Stimulated activated CD4-positive, alpha-beta T cell treated with anti-CD3 and anti-CD28 coated beads, Interleukin-2, amount 100 ng/mL, for 24 hours (primary cell): ENCODE measurements around the gene KCNH3.
"Not testable (repeated sequence)": the region's sequence is repeated elsewhere in the genome, so short reads cannot be mapped to it uniquely, and the experiment has no call there.

Experiments
- DNase-seq, 2 donors: peaks; one replicate each; pipeline ENCODE4 v3.0.0-alpha.2; 2020

Gene KCNH3, protein sequence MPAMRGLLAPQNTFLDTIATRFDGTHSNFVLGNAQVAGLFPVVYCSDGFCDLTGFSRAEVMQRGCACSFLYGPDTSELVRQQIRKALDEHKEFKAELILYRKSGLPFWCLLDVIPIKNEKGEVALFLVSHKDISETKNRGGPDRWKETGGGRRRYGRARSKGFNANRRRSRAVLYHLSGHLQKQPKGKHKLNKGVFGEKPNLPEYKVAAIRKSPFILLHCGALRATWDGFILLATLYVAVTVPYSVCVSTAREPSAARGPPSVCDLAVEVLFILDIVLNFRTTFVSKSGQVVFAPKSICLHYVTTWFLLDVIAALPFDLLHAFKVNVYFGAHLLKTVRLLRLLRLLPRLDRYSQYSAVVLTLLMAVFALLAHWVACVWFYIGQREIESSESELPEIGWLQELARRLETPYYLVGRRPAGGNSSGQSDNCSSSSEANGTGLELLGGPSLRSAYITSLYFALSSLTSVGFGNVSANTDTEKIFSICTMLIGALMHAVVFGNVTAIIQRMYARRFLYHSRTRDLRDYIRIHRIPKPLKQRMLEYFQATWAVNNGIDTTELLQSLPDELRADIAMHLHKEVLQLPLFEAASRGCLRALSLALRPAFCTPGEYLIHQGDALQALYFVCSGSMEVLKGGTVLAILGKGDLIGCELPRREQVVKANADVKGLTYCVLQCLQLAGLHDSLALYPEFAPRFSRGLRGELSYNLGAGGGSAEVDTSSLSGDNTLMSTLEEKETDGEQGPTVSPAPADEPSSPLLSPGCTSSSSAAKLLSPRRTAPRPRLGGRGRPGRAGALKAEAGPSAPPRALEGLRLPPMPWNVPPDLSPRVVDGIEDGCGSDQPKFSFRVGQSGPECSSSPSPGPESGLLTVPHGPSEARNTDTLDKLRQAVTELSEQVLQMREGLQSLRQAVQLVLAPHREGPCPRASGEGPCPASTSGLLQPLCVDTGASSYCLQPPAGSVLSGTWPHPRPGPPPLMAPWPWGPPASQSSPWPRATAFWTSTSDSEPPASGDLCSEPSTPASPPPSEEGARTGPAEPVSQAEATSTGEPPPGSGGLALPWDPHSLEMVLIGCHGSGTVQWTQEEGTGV

GRCh38 chr12:49538510-49539403, at the start of gene KCNH3:
Gene KCNH3, plus strand, starts transcription at chr12:49539030. Its CDS starts 387 bp downstream, at chr12:49539417.
- peak; percentile 82 to 85 for DNase-seq

GRCh38 chr12:49489154-49489553, 49.7 kb upstream of the KCNH3 start:
- DNase-seq, result no peak

GRCh38 chr12:49489720-49490119, 49.1 kb upstream of the KCNH3 start:
- no peak for DNase-seq

DNA sequence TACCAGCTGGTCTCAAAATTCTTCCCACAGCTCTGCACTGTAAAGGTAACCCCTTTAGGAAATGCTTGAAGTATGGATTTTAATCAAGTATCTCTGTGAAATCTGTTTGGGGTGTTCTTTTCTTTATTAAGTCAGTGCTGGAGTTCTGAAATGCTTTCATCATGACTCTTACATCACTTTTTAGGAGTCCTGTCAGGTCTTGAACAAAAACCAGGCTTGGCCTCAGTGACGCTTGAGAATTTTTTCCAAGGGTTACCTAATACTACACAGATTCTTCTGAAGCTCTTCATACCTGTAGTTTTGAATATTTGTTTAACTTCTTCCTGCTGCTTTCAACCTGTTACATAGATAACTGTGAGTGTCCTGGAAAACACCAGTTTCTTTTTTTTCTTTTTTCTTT, 47.0 kb upstream of the KCNH3 start:
- no peak for DNase-seq

- DNase-seq, result no peak
These were observed 44.9 kb upstream of the KCNH3 start for GRCh38 chr12:49493900-49494299.

- DNase-seq, result no peak
These were observed 42.1 kb upstream of the KCNH3 start for GRCh38 chr12:49496417-49497360.

DNA sequence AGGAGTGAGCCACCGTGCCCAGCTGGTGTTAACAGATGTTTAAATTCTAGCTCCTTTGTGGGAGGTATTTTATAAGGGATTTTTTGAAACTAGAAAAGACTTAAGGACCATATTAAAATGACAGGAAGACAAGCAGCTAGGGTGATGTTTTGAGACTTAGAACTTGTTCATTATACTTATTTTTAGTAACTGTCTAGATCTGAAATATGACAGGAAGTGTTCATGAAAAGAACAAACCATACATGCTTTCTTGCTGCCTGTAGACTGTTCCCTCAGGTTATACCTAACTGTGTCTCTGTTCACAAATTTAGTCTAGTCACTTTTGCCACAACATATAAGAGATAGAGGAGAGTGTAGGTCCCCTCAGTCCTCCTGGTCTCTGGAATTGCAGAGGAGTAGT, 36.9 kb upstream of the KCNH3 start:
- DNase-seq, result no peak

GRCh38 chr12:49502590-49502989, 36.2 kb upstream of the KCNH3 start:
- DNase-seq, result no peak

GRCh38 chr12:49503674-49504180, 35.1 kb upstream of the KCNH3 start:
- DNase-seq, result no peak

- DNase-seq, result no peak
These were observed 33.2 kb upstream of the KCNH3 start for GRCh38 chr12:49505672-49506071.

- no peak for DNase-seq
These were observed 31.7 kb upstream of the KCNH3 start for GRCh38 chr12:49507139-49507538.

DNA sequence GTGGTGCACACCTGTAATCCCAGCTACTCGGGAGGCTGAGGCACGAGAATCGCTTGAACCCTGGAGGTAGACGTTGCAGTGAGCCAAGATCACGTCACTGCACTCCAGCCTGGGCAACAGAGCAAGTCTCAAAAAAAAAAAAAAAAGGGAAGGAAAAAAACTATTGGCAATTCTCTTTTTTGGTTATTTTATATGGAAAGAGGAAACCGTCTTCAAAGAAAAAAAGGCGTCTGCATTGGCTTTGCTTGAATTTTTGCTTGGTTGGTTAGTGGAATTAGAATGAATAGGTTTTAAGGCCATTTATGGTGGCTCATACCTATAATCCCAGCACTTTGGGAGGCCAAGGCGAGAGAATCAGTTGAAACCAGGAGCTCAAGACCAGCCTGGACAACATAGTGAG, 29.1 kb upstream of the KCNH3 start:
- not testable (repeated sequence) for DNase-seq

- DNase-seq, result no peak
These were observed 27.4 kb upstream of the KCNH3 start for GRCh38 chr12:49511410-49511809.

GRCh38 chr12:49512546-49512945, 26.3 kb upstream of the KCNH3 start:
- DNase-seq, result no peak

DNA sequence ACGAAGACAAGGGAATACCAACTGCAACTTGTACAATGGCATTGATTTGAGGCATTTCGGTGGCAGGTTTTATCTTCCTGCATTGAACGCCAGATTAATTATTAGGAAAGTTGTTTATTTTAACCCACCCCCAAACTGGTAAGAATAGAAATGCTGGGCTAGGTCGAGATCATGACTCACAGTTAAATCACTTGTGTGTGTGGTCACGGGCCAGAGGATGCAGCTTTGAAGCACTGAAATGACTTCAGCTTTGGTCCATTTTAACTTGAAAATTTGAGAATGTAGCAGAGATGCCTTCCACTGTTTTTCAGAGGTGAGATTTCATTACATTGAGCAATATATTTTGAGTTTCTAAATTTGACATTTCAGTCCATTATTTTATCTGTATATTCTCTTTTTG, 23.6 kb upstream of the KCNH3 start:
- no peak for DNase-seq

- DNase-seq, result no peak
These were observed 19.8 kb upstream of the KCNH3 start for GRCh38 chr12:49518914-49519573.

- DNase-seq, result no peak
These were observed 19.3 kb upstream of the KCNH3 start for GRCh38 chr12:49519574-49519936.

DNA sequence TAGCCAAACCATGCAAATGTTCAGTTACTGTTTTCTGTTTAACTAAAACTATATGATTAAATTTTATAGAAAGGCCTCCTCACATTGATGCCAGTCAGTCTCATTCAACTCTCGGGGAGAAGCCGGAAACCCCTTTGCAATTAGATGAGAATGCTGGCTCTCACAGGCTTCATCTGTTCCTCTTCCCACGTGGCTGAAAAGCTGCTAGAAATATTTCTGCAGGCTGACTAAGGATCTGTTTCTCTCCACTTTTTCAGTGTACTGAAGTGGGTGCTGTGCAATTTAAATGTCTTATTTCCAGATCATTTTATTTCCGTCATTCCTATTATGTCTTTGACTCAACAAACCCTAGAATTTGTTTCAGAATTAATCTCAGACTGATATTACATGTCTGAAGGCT, 17.4 kb upstream of the KCNH3 start:
- no peak for DNase-seq

GRCh38 chr12:49524660-49525324, 14.0 kb upstream of the KCNH3 start:
- no peak for DNase-seq

GRCh38 chr12:49525942-49526341, 12.9 kb upstream of the KCNH3 start:
- no peak for DNase-seq
